C4-2B (cell line): ENCODE results near the gene PTPRD.

Experiments used
- ZFX ChIP-seq: fragments of 450-650 bp; IDR thresholded peaks from 2 replicates; pipeline ENCODE4 v1.6.1; 2017
- TF ChIP-seq, protein P1 (sequence below): fragments of 450-650 bp; conservative IDR thresholded peaks from 2 replicates; pipeline ENCODE4 v1.5.1; 2017; ENCODE audit warnings: mild to moderate bottlenecking

GRCh38 chr9:10026443-10026984 is 586.3 kb downstream of the PTPRD start:
- TF ChIP-seq, protein P1, sequence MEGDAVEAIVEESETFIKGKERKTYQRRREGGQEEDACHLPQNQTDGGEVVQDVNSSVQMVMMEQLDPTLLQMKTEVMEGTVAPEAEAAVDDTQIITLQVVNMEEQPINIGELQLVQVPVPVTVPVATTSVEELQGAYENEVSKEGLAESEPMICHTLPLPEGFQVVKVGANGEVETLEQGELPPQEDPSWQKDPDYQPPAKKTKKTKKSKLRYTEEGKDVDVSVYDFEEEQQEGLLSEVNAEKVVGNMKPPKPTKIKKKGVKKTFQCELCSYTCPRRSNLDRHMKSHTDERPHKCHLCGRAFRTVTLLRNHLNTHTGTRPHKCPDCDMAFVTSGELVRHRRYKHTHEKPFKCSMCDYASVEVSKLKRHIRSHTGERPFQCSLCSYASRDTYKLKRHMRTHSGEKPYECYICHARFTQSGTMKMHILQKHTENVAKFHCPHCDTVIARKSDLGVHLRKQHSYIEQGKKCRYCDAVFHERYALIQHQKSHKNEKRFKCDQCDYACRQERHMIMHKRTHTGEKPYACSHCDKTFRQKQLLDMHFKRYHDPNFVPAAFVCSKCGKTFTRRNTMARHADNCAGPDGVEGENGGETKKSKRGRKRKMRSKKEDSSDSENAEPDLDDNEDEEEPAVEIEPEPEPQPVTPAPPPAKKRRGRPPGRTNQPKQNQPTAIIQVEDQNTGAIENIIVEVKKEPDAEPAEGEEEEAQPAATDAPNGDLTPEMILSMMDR: no peak
- no peak for TF ChIP-seq ZFX
